ENCODE results near the gene KCNA10.

KCNA10 gene

GRCh38 chr1:110477445-110477957 lies 41.5 kb downstream of the KCNA10 start:
- DNase-seq (ENCODE audit: low read depth in 3 of 3): no peak

GRCh38 chr1:110477041-110477440 lies 41.9 kb downstream of the KCNA10 start:
- DNase-seq (ENCODE audit: low read depth in 3 of 3): no peak

- DNase-seq (ENCODE audit: low read depth in 3 of 3): no peak
Measured at GRCh38 chr1:110476028-110476765, 42.8 kb downstream of the KCNA10 start.

- no peak for DNase-seq (ENCODE audit: low read depth in 3 of 3)
Measured at GRCh38 chr1:110475362-110476027, 43.5 kb downstream of the KCNA10 start.

- DNase-seq (ENCODE audit: low read depth in 3 of 3): no peak
Measured at GRCh38 chr1:110474444-110474843, 44.5 kb downstream of the KCNA10 start.

GRCh38 chr1:110472546-110472945 lies 46.4 kb downstream of the KCNA10 start:
- no peak for DNase-seq (ENCODE audit: low read depth in 3 of 3)

- no peak for DNase-seq (ENCODE audit: low read depth in 3 of 3)
Measured at GRCh38 chr1:110471131-110471530, 47.8 kb downstream of the KCNA10 start.

Measured in stimulated activated CD4-positive, alpha-beta T cell treated with anti-CD3 and anti-CD28 coated beads, TNF-alpha, amount 100 ng/mL, for 4 hours (primary cell).